OCI-LY3 (cell line): ENCODE measurements around the gene ZSCAN21.

Source experiments
- H2AFZ ChIP-seq: fragments of 200-600, 300-600 bp; shearing (Covaris generic); 2 replicates; pipeline ENCODE4 v1.6.0; 2014; ENCODE audit warnings: antibody characterized with exemption, low read depth, low read length
- H3K27ac ChIP-seq: fragments of 200-600, 300-600 bp; sonication (generic); 2 replicates; pipeline ENCODE4 v1.5.1; 2014; ENCODE audit warnings: mild to moderate bottlenecking, low read length, moderate library complexity, mixed read lengths
- H3K27me3 ChIP-seq: fragments of 200-600, 300-600 bp; sonication (generic); 2 replicates; pipeline ENCODE4 v1.6.1; 2014; ENCODE audit warnings: low read depth, low read length, mixed read lengths
- H3K36me3 ChIP-seq: fragments of 200-600, 300-600 bp; sonication (generic); replicated peaks from 2 replicates; pipeline ENCODE3; 2014; ENCODE audit warnings: low read depth, low read length, mixed read lengths
- H3K4me1 ChIP-seq: fragments of 300-600, 200-600 bp; sonication (generic); 2 replicates; pipeline ENCODE4 v1.6.1; 2014; ENCODE audit warnings: low read length, mixed read lengths
- H3K4me2 ChIP-seq: fragments of 200-600, 300-600 bp; sonication (generic); 2 replicates; pipeline ENCODE4 v1.6.1; 2014; ENCODE audit warnings: low read length, mixed read lengths
- H3K4me3 ChIP-seq: fragments of 300-600, 200-600 bp; sonication (generic); 2 replicates; pipeline ENCODE4 v1.5.1; 2014; ENCODE audit warnings: antibody characterized with exemption, mild to moderate bottlenecking, low read length, moderate library complexity
- H3K79me2 ChIP-seq: fragments of 300-600, 200-600 bp; shearing (Covaris generic); 2 replicates; pipeline ENCODE4 v1.6.1; 2014; ENCODE audit warnings: mild to moderate bottlenecking, low read length, mixed read lengths
- H3K9ac ChIP-seq: fragments of 300-600, 200-600 bp; shearing (Covaris generic); 2 replicates; pipeline ENCODE4 v1.6.0; 2014; ENCODE audit warnings: mild to moderate bottlenecking, low read length, moderate library complexity
- H3K9me3 ChIP-seq: fragments of 200-600, 300-600 bp; shearing (Covaris generic); 2 replicates; pipeline ENCODE4 v1.6.1; 2014; ENCODE audit warnings: low read length, mixed read lengths; ENCODE audit not compliant: insufficient read depth
- H4K20me1 ChIP-seq: fragments of 200-600, 300-600 bp; sonication (generic); 2 replicates; pipeline ENCODE4 v1.6.1; 2016; ENCODE audit warnings: low read length, mixed read lengths; ENCODE audit not compliant: insufficient read depth
- CTCF ChIP-seq: fragments of 200-600, 300-600 bp; sonication (generic); IDR thresholded peaks from 2 replicates; pipeline ENCODE4 v1.5.1; 2014; ENCODE audit warnings: antibody characterized with exemption, low read length, low read depth
- EZH2phosphoT487 ChIP-seq: fragments of 200-600 bp; shearing (Covaris generic); IDR thresholded peaks from 2 replicates; pipeline ENCODE4 v1.6.1; 2018; ENCODE audit warnings: antibody characterized with exemption, mixed run types, low read depth

Gene ZSCAN21

DNA sequence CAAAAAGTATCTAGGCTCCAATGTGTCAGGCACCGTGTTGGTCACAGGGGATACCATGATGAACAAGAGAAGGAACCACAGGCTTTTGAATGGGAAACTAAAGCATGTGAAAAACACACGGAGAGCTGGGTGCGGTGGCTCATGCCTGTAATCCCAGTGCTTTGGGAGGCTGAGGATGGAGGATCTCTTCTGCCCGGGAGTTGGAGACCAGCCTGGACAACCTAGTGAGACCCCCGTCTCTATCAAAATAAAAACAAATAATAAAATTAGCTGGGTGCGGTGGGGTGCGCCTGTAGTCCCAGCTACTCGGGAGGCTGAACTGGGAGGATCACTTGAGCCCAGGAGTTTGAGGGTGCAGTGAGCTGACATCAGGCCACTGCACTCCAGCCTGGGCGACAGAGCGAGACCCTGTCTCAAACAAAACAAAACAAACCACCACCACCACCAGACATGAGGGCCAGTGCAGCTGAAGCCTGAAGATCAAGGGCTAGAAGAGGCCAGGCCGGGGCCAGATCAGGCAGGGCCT is 38.6 kb downstream of the ZSCAN21 start:
- TF ChIP-seq CTCF (no peak), EZH2phosphoT487 (no peak)
- peaks cover 12% of the 10 kb centered on the region; the same call in 1 of the 2 replicates for H3K27me3 ChIP-seq
- H3K79me2 ChIP-seq: peaks cover 9% of the 10 kb centered on the region
- H3K4me2 ChIP-seq: peak overlapping the region; percentile 93
- H3K27ac ChIP-seq: peak overlapping the region; percentile 55
- H4K20me1 ChIP-seq: peaks cover 4% of the 10 kb centered on the region; the same call in 1 of the 2 replicates
- H3K4me3 ChIP-seq: peak overlapping the region; percentile 90
- peaks cover 11% of the 10 kb centered on the region for H3K4me1 ChIP-seq
- H3K9me3 ChIP-seq: no peaks in the 10 kb centered on the region
- H2AFZ ChIP-seq: peak overlapping the region; percentile 65; the same call in 1 of the 2 replicates
- peak overlapping the region; percentile 85 for H3K9ac ChIP-seq
- H3K36me3 ChIP-seq: peaks cover 23% of the 10 kb centered on the region

DNA sequence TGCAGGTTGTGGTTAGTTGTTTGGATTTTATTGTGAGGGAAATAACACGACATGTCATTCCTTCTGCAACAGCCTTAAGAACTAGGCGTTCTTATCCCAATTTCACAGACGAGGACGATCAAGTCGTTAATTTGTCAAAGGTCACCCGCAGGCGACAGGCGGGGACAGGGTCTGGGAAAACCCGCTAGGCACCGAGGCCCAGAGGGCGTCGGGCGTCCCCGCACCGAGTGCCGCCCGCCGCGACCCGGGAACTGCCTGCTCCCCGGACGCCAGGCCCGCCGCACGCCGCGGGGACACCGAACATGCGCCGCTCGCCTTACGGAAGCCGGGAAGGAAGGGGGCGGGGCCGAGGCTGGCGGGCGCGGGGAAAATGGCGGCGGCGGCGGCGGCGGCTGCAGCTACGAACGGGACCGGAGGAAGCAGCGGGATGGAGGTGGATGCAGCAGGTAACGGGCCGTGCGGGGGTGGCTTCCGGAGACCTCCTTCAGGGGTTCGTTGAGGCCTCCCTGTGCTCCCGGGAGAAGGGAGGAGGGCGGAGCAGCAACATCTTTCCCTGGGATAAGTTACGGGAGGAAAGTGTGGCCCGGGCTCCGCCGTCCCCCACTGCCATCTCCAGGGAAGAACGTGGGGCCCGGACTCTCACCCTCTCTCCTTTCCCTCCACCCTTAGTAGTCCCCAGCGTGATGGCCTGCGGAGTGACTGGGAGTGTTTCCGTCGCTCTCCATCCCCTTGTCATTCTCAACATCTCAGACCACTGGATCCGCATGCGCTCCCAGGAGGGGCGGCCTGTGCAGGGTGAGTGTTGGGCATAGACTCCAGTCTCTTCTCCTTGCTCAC is 39.3 kb downstream of the ZSCAN21 start, which contains the start of gene COPS6:
COPS6 (plus strand) TSS at position 349 of the 837 bp plus-strand sequence; CDS start at position 371, 22 bp downstream.
- peak within 1 kb of the TSS; percentile 85 for H3K9ac ChIP-seq
- peak within 1 kb of the TSS; percentile 65; the same call in 1 of the 2 replicates for H2AFZ ChIP-seq
- peaks cover 11% of the 10 kb centered on the region for H3K4me1 ChIP-seq
- peak within 1 kb of the TSS; percentile 93 for H3K4me2 ChIP-seq
- H3K27me3 ChIP-seq: peaks cover 12% of the 10 kb centered on the region; the same call in 1 of the 2 replicates
- H3K27ac ChIP-seq: peak within 1 kb of the TSS; percentile 55
- peak within 1 kb of the TSS; percentile 90 for H3K4me3 ChIP-seq
- H3K9me3 ChIP-seq: no peaks in the 10 kb centered on the region
- peaks cover 9% of the 10 kb centered on the region for H3K79me2 ChIP-seq
- peaks cover 6% of the 10 kb centered on the region; the same call in 1 of the 2 replicates for H4K20me1 ChIP-seq
- TF ChIP-seq CTCF (no peak), EZH2phosphoT487 (no peak)
- peaks cover 30% of the 10 kb centered on the region for H3K36me3 ChIP-seq

- Histone ChIP-seq H2AFZ (no peak overlapping the region), H3K36me3 (peaks cover 38% of the 10 kb centered on the region)
- no peak for TF ChIP-seq CTCF
- no peak for TF ChIP-seq EZH2phosphoT487
Measured at GRCh38 chr7:100089458-100090196, 40.1 kb downstream of the ZSCAN21 start.

More at GRCh38 chr7:100089458-100090196, 40.1 kb downstream of the ZSCAN21 start:
- Histone ChIP-seq H3K9ac (peak overlapping the region; percentile 85), H3K79me2 (peaks cover 9% of the 10 kb centered on the region), H3K4me1 (peaks cover 11% of the 10 kb centered on the region), H3K27me3 (peaks cover 8% of the 10 kb centered on the region; the same call in 1 of the 2 replicates), H3K27ac (peak overlapping the region; percentile 55), H4K20me1 (peaks cover 6% of the 10 kb centered on the region), H3K4me2 (peak overlapping the region; percentile 93), H3K9me3 (no peaks in the 10 kb centered on the region), H3K4me3 (peak overlapping the region; percentile 90)
